Left lung (tissue), 10 donors: ENCODE results near the gene TNNI3K. TPM values are rescaled to one million over a fixed set of nuclear protein-coding genes. Genes with fewer than 3 reads are reported as not detected.

Source experiments
- ATAC-seq: fragments of 200-7000 bp; cut with Tn5 transposase; one replicate; pipeline ENCODE4 v1.9.1; 2020; ENCODE audit warnings: moderate library complexity
- DNase-seq, 4 donors: peaks; one replicate each; pipeline ENCODE4 v3.0.0-alpha.2; 2013 to 2020
- H3K27ac ChIP-seq, 2 donors: fragments of 200-600 bp; sonication (generic) in 1 of 2; one replicate each; pipeline versions ENCODE4 v1.5.0 to v1.8.0; 2020 to 2021
- H3K27me3 ChIP-seq, 2 donors: fragments of 200-600 bp; sonication (generic) in 1 of 2; one replicate each; pipeline versions ENCODE4 v1.5.0 to v1.8.0; 2020 to 2021
- H3K36me3 ChIP-seq, 2 donors: fragments of 200-600 bp; sonication (generic) in 1 of 2; one replicate each; pipeline versions ENCODE4 v1.5.0 to v1.8.0; 2020 to 2021
- H3K4me1 ChIP-seq, 2 donors: fragments of 200-600 bp; one replicate each; pipeline ENCODE4 v1.8.0; 2021
- H3K4me3 ChIP-seq, 2 donors: fragments of 200-600 bp; sonication (generic) in 1 of 2; one replicate each; pipeline versions ENCODE4 v1.5.0 to v1.8.0; 2020 to 2021; ENCODE audit warnings: mild to moderate bottlenecking in 1 of 2
- H3K9me3 ChIP-seq, 2 donors: fragments of 200-600 bp; sonication (generic) in 1 of 2; one replicate each; pipeline versions ENCODE4 v1.5.0 to v1.8.0; 2020 to 2021
- CTCF ChIP-seq, 2 donors: fragments of 200-600 bp; sonication (generic) in 1 of 2; IDR thresholded peaks; one replicate each; pipeline versions ENCODE4 v1.5.0 to v1.8.0; 2021; ENCODE audit warnings: antibody characterized with exemption in 2 of 2
- intact Hi-C, 2 donors: fragments of 100-400 bp; cut with DNase I; formaldehyde crosslinking; loops; one replicate each; pipeline versions ENCODE4 v1.11.2 to v1.14.2; 2022
- polyA plus RNA-seq, 6 donors: library from polyadenylated mRNA; unstranded; fragments of 120-200 nt; gene quantifications; one replicate each; pipeline ENCODE4 v1.2.1, GENCODE V29; 2013; ENCODE audit not compliant: insufficient read length in 6 of 6
- total RNA-seq, 2 donors: library from RNA; stranded (reverse); fragmentation: NEBNext Ultra II Directional; extraction: Animal tissue kit (Norgen Biotek cat#: 25700); gene quantifications; one replicate each; pipeline ENCODE4 v1.2.1, GENCODE V29; 2021
- donor health status: DM: no; HTN: yes; CAD: no.
- donor health status: DM: no; HTN: no; CAD: no.

Gene TNNI3K
- total and polyA plus RNA-seq, 8 donors, result 0.38 to 2.0 (median 1.1) TPM

DNA sequence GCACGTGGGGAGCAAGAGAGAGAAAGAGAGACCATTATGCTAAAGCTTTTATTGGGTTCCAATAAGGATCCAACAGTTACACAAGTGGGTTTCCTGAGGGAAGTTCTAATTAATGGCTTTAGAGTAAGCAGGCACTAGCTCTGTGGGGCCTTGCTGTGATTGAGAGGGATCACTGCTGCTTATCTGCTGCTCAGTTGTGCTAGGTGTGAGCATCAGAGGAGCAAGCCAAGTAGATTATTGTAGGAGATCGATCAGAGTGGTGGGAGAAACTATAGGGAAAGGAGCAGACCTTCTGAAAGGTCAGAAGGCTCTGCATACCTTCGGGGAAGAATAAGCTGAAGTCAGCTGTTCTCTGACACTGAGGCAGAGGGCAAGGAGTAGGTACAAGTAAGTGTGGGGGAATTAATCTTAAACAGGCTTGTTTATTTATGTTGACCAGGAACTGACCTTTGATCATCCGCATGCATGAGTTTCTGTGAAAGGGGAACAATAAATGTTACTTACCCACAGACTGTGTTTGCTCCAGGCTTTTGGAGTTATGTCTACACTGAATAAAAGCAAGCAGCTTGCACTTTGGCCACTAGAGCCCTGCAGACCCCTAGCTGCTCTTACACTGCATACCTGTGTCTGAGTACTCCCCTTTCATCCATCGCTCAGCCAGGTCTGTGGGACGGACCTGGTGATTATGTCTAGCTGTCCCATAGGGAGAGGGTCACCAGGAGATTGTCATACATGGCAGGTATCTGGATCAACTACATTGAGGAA, 89.7 kb downstream of the TNNI3K start:
- Histone ChIP-seq H3K4me3 (no peak overlapping the region), H3K36me3 (no peaks in the 10 kb centered on the region), H3K27me3 (no peaks in the 10 kb centered on the region), H3K4me1 (no peaks in the 10 kb centered on the region), H3K27ac (no peak overlapping the region), H3K9me3 (no peaks in the 10 kb centered on the region)
- ATAC-seq (no peak), DNase-seq (no peak)
- intact Hi-C loops, result no loop called here
- TF ChIP-seq CTCF (IDR thresholded peaks at IDR 0.05), result no peak

DNA sequence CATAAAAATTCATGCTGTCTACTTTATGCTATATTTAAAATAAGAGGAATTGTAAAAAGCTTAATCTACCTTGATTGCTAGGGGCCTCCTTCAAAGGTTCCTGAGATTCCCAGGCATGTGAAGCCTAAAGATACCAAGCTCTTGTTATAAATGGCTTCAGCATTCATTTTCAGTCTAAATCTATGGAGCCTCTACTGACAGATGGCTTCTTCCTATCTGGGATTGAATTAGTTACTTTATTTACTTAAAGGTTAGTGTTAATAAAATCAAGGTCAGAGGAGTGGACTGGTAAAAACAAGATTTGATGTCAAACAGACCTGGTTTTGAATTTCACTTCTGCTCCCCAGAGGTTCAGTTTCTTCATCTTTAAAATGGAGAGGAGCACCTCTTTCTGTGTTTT, 93.7 kb downstream of the TNNI3K start:
- ATAC-seq (no peak), DNase-seq (no peak)
- TF ChIP-seq CTCF (IDR thresholded peaks at IDR 0.05), result no peak
- Histone ChIP-seq H3K9me3 (no peaks in the 10 kb centered on the region), H3K27ac (no peak overlapping the region), H3K27me3 (no peaks in the 10 kb centered on the region), H3K4me1 (no peaks in the 10 kb centered on the region), H3K4me3 (no peak overlapping the region), H3K36me3 (no peaks in the 10 kb centered on the region)
- intact Hi-C loops, result no loop called here

- ATAC-seq (no peak), DNase-seq (no peak)
- Histone ChIP-seq H3K27ac (no peak overlapping the region), H3K4me1 (no peaks in the 10 kb centered on the region), H3K9me3 (peaks cover 0 to 1% of the 10 kb centered on the region in 2 donors), H3K36me3 (no peaks in the 10 kb centered on the region), H3K4me3 (no peak overlapping the region), H3K27me3 (no peaks in the 10 kb centered on the region)
- intact Hi-C loops, result no loop called here
- no peak for TF ChIP-seq CTCF (IDR thresholded peaks at IDR 0.05)
These were observed 98.1 kb downstream of the TNNI3K start for GRCh38 chr1:74333244-74333643.

- no peak overlapping the region for H3K4me3 ChIP-seq
- intact Hi-C loops, result no loop called here
- ATAC-seq (no peak), DNase-seq (no peak)
- TF ChIP-seq CTCF (IDR thresholded peaks at IDR 0.05), result no peak
- H3K27ac ChIP-seq, result no peak overlapping the region
- no peaks in the 10 kb centered on the region for H3K27me3 ChIP-seq
- H3K4me1 ChIP-seq, result no peaks in the 10 kb centered on the region
- H3K9me3 ChIP-seq, result peaks cover 0 to 1% of the 10 kb centered on the region in 2 donors
- no peaks in the 10 kb centered on the region for H3K36me3 ChIP-seq
These were observed 99.0 kb downstream of the TNNI3K start for GRCh38 chr1:74334147-74334546.

- H3K27me3 ChIP-seq, result no peaks in the 10 kb centered on the region
- intact Hi-C loops, result no loop called here
- no peaks in the 10 kb centered on the region for H3K36me3 ChIP-seq
- TF ChIP-seq CTCF (IDR thresholded peaks at IDR 0.05), result no peak
- H3K27ac ChIP-seq, result no peak overlapping the region
- H3K4me1 ChIP-seq, result no peaks in the 10 kb centered on the region
- no peaks in the 10 kb centered on the region for H3K9me3 ChIP-seq
- no peak overlapping the region for H3K4me3 ChIP-seq
- ATAC-seq (no peak), DNase-seq (no peak)
These were observed 105.5 kb downstream of the TNNI3K start for GRCh38 chr1:74340656-74341055.
